Sciatic nerve (tissue), 2 donors: Measurements from ENCODE around the gene KCTD3. TPM values are rescaled to one million over a fixed set of nuclear protein-coding genes. Genes with fewer than 3 reads are reported as not detected.
A peak's percentile ranks its signal among the peaks of the same experiment; 100 is the strongest.

ENCODE experiments used
- ATAC-seq: fragments of 200-7000 bp; cut with Tn5 transposase; one replicate; pipeline ENCODE4 v1.9.1; 2020; ENCODE audit warnings: mild to moderate bottlenecking, moderate library complexity
- DNase-seq: peaks from one replicate; pipeline ENCODE4 v3.0.0-alpha.2; 2020; ENCODE audit warnings: low spot score
- intact Hi-C: fragments of 100-400 bp; cut with DNase I; formaldehyde crosslinking; loops from one replicate; pipeline ENCODE4 v1.14.2; 2022
- total RNA-seq: library from RNA; stranded (reverse); fragmentation: NEBNext Ultra II Directional; extraction: Animal tissue kit (Norgen Biotek cat#: 25700); gene quantifications from one replicate; pipeline ENCODE4 v1.2.1, GENCODE V29; 2021
- donor health status: DM: no; HTN: no; CAD: no.
- donor health status: DM: no; HTN: no; CAD: no.

KCTD3 gene
- 59.4 TPM for total RNA-seq

DNA sequence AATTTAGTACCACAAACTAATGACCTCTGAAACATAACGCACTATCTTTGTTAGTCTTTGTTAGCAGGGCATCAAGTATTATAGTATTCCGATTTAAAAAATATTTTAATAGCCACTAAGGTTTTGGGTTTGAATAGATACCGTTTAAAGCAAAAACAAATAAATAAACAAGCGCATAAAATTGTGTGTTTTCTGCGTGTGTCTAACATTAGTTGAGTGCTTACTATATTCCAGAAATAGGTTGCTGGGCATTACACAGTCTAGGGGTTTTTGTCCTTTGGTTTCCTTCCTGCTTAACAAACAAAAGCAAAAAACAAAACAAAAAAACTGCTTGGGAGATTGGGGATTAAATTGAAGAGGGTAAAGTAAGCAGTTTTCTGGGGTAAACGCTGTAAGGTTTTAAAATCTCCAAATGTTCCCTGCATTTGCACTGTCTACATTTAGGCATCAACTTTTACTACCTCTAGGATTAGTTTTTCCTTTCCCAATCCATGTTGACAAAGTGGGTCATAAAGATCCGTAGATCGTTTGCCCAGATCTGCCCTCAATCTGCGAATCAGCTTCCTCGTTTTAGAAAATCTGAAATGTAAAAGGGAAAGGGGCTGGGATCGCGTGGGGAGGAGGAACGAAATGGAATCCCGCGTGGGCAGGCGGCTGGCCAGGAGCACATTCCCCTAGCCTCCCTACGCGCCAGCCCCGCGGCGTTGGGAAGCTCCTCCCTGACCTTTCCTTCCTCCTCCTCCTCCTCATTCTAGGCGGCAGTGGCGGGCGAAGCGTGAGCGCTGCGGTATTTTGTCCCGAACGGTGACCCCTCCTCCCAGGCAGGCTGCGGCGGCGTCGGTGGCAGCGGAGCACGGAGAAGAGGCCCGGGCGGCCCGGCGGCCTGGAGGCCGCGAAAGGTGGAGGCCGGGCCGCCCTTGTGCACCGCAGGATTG is at the start of gene KCTD3:
Gene KCTD3, plus strand, starts transcription at position 749 of the 935 bp plus-strand sequence. CDS start 382 bp downstream, outside the sequence.
- peak; percentile 93 for ATAC-seq
- intact Hi-C loops: no loop called here
- peak; percentile 89 for DNase-seq

DNA sequence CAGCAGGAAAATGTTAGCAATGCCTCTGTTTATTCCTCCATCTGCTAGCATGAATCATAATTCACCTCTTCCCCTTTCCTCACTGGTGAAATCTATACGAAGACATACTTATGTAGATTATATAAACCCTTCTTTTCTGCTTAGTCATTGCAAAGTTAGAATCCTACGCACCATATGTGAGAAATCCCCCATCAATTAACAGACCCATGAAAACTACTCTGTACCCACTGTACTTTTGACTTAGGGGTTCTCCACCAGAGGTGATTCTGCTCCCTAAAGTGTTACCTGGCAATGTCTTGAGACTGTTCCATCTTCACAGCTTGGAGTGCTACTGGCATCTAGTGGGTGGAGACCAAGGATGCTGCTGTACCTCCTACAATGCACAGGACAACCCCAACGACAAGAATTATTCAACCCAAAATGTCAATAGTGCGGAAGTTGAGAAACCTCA is 49.6 kb upstream of the KCTD3 start:
- intact Hi-C loops: no loop called here
- DNase-seq (no peak), ATAC-seq (peak; percentile 77)

DNA sequence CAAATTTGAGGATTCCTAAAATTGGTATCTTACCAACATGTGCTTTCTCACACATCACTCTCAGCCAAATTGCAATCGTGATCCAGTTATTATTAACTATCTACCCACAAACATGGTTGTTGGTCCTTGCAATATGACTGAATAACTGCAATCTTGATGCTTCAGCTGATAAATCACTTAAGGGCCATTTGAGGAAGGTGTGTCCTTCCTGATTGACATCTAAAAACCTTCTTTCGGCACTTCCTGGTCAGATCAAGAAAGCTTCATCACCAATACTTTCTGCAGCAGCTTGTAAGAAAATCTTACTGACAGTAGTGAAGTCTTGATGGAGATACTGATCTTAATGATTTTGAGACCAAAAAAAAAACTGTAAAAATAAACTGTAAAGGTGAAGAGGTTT is 48.5 kb upstream of the KCTD3 start:
- DNase-seq (no peak), ATAC-seq (no peak)
- intact Hi-C loops: no loop called here

GRCh38 chr1:215521279-215521678 is 45.8 kb upstream of the KCTD3 start:
- intact Hi-C loops: loop anchor here (10.0 kb wide), 1 partner anchor 866 kb away; no protein-coding TSS in a partner anchor
- DNase-seq (no peak), ATAC-seq (no peak)

DNA sequence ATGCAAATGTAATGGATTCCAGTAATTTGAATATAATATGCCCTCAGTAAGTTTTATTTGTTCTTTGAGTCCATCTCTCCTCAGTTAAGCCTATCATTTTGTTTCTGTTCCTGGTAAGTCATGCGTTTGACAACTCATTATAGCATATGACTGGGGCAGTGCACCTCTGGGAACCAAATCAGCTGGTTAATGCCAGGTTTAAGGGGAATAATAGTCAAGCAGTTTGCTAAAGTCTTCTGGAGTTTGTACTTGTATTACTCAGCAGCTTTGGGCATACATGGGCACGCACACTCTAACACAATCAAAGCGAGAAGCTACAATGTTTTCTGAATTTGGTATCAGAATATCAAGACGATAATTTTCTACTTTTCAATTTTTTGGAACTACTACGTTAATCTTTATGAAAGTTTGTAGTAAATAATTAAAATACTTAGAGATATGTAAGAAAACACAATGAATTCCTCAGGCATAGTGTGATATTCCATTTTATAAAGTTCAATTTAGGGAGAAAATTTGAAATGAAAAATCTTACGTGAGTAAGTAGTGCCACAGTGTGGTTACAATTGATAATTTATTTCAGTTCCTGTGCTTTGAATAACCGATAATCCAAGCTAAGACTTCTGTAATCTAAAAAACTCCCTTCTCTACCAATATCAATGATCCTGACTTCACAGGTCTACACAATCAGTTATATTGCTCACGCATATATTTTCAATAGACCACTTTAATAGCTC is 43.8 kb upstream of the KCTD3 start:
- intact Hi-C loops: loop anchor here (10.0 kb wide), 1 partner anchor 868 kb away; no protein-coding TSS in a partner anchor
- no peak for DNase-seq
- ATAC-seq: peak; percentile 52

- ATAC-seq (no peak), DNase-seq (no peak)
- intact Hi-C loops: loop anchor here (10.0 kb wide), 1 partner anchor 869 kb away; no protein-coding TSS in a partner anchor
These were observed 43.2 kb upstream of the KCTD3 start for GRCh38 chr1:215523906-215524305.

- peak; percentile 45 for ATAC-seq
- intact Hi-C loops: loop anchor here (10.0 kb wide), 1 partner anchor 871 kb away; no protein-coding TSS in a partner anchor
- DNase-seq: no peak
These were observed 40.8 kb upstream of the KCTD3 start for GRCh38 chr1:215526147-215526845.

- ATAC-seq (no peak), DNase-seq (no peak)
- intact Hi-C loops: loop anchor here (10.0 kb wide), 1 partner anchor 872 kb away; no protein-coding TSS in a partner anchor
These were observed 40.3 kb upstream of the KCTD3 start for GRCh38 chr1:215526846-215527151.

DNA sequence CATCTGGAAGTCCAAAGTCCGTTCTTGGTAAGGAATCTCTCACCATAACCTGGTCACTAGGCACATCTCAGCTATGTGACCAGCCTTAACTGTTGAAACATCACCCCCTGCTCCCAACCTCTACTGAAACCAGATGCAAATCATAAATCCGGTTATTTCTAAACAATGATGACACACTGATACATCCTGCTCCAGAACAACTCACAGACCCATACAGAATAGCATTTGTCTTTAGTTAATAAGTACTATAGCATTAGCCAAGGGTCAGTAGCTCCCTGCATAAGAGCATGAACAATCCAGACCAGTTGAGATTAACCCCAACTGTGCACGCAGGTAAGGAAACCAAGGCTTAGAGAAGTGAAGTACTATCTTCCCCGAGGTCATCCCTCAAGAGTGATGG is 38.0 kb upstream of the KCTD3 start:
- intact Hi-C loops: loop anchor here (10.0 kb wide), 1 partner anchor 874 kb away; no protein-coding TSS in a partner anchor
- ATAC-seq (no peak), DNase-seq (no peak)

- ATAC-seq (no peak), DNase-seq (no peak)
- intact Hi-C loops: loop anchor here (10.0 kb wide), 1 partner anchor 875 kb away; no protein-coding TSS in a partner anchor
These were observed 37.5 kb upstream of the KCTD3 start for GRCh38 chr1:215529571-215529970.

- DNase-seq (no peak), ATAC-seq (no peak)
- intact Hi-C loops: no loop called here
These were observed 36.6 kb upstream of the KCTD3 start for GRCh38 chr1:215530401-215530984.

GRCh38 chr1:215539803-215540570 is 27.1 kb upstream of the KCTD3 start:
- intact Hi-C loops: no loop called here
- ATAC-seq (no peak), DNase-seq (no peak)

- ATAC-seq (no peak), DNase-seq (no peak)
- intact Hi-C loops: no loop called here
These were observed 24.8 kb upstream of the KCTD3 start for GRCh38 chr1:215542301-215542700.

- ATAC-seq (no peak), DNase-seq (no peak)
- intact Hi-C loops: no loop called here
These were observed 23.9 kb upstream of the KCTD3 start for GRCh38 chr1:215543191-215543606.

DNA sequence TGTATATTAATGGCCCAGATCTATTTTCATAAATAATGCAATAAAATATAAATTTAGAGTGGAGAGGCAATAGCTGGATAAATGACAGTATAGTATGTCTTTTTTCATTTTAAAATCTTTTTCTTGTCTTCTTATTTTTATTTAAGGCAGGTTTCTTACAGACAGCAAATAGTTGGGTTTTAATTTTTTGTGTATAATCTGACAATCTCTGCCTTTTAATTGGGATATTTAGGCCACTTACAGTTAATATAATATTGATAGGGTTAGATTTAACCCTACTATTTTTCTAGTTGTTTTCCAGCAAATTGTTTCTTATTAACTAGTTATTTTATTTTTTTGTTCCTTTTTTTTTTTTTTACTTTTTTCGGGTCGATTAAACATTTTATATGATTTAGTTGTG is 23.3 kb upstream of the KCTD3 start:
- no peak for ATAC-seq
- DNase-seq: no peak
- intact Hi-C loops: no loop called here

GRCh38 chr1:215544566-215544965 is 22.5 kb upstream of the KCTD3 start:
- no peak for DNase-seq
- no peak for ATAC-seq
- intact Hi-C loops: no loop called here

DNA sequence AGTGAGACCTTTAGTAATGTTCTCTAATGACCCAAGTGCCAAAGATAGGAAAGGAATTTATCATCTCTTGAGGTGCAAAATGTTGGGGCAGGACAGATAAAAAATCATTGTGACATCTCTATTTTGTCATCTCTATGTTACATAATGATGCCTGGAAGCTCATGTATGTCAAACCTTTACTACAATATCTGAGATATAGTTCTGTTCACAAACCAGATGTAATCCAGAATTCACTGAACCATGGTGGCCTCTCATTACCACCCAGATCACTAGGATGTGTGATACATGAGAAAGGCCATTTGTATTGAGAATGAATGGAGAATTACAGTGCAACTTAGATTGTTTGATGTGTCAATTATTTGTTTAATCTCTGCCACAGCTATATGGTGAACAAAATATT is 22.0 kb upstream of the KCTD3 start:
- no peak for DNase-seq
- intact Hi-C loops: no loop called here
- no peak for ATAC-seq

DNA sequence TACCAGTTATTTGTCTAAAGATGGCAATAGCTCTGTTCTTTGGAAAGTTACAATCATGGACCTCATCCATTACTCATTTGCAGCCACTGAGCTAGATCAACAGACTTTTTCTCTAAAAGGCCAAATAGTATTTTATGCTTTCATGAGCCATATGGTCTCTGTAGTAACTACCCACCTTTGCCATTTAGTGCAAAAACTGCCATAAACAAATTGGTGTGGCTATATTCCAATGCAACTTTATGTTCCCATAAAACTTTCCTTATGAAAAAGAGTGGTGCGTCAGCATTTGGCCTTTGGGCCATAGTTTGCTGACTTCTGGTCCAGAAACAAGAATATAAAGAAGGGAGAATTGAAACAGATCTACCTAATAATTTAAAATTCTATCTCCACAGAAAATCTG is 20.1 kb upstream of the KCTD3 start:
- ATAC-seq: no peak
- intact Hi-C loops: no loop called here
- DNase-seq: no peak
